ENCODE measurements around the gene TMTC1.

TMTC1 gene

GRCh38 chr12:29751676-29752075 is 32.1 kb downstream of the TMTC1 start:
- H3K9me3 ChIP-seq (ENCODE audit: control insufficient read depth, low read length) = no peaks in the 10 kb centered on the region
- H3K4me1 ChIP-seq (ENCODE audit: control insufficient read depth, insufficient read depth, low read length) = peaks cover 5% of the 10 kb centered on the region
- no peaks in the 10 kb centered on the region for H3K27me3 ChIP-seq (replicated peaks; ENCODE audit: control insufficient read depth, insufficient read depth, low read length)
- no peak for DNase-seq (ENCODE audit: low read depth)
- H3K9ac ChIP-seq (ENCODE audit: low read length) = no peak overlapping the region
- H3K36me3 ChIP-seq (ENCODE audit: control insufficient read depth, insufficient read depth, low read length, severe bottlenecking) = peaks cover 64% of the 10 kb centered on the region
- no peak overlapping the region for H3K4me3 ChIP-seq (ENCODE audit: low read length)

- Histone ChIP-seq H3K27me3 (replicated peaks; ENCODE audit: control insufficient read depth, insufficient read depth, low read length) (no peaks in the 10 kb centered on the region), H3K36me3 (ENCODE audit: control insufficient read depth, insufficient read depth, low read length, severe bottlenecking) (peaks cover 64% of the 10 kb centered on the region), H3K4me3 (ENCODE audit: low read length) (no peak overlapping the region), H3K9me3 (ENCODE audit: control insufficient read depth, low read length) (no peaks in the 10 kb centered on the region), H3K4me1 (ENCODE audit: control insufficient read depth, insufficient read depth, low read length) (no peaks in the 10 kb centered on the region), H3K9ac (ENCODE audit: low read length) (no peak overlapping the region)
- DNase-seq (ENCODE audit: low read depth) = no peak
These were observed 32.9 kb downstream of the TMTC1 start for GRCh38 chr12:29750928-29751220.

- DNase-seq (ENCODE audit: low read depth) = no peak
- Histone ChIP-seq H3K4me1 (ENCODE audit: control insufficient read depth, insufficient read depth, low read length) (no peaks in the 10 kb centered on the region), H3K27me3 (replicated peaks; ENCODE audit: control insufficient read depth, insufficient read depth, low read length) (no peaks in the 10 kb centered on the region), H3K4me3 (ENCODE audit: low read length) (no peak overlapping the region), H3K9me3 (ENCODE audit: control insufficient read depth, low read length) (no peaks in the 10 kb centered on the region), H3K36me3 (ENCODE audit: control insufficient read depth, insufficient read depth, low read length, severe bottlenecking) (peaks cover 62% of the 10 kb centered on the region), H3K9ac (ENCODE audit: low read length) (no peak overlapping the region)
These were observed 33.4 kb downstream of the TMTC1 start for GRCh38 chr12:29750131-29750927.

- no peak for DNase-seq (ENCODE audit: low read depth)
These were observed 39.4 kb downstream of the TMTC1 start for GRCh38 chr12:29744365-29744764.

GRCh38 chr12:29743801-29744200 is 39.9 kb downstream of the TMTC1 start:
- Histone ChIP-seq H3K36me3 (ENCODE audit: control insufficient read depth, insufficient read depth, low read length, severe bottlenecking) (peaks cover 5% of the 10 kb centered on the region), H3K9me3 (ENCODE audit: control insufficient read depth, low read length) (no peaks in the 10 kb centered on the region)

More at GRCh38 chr12:29744365-29744764, 39.4 kb downstream of the TMTC1 start:
- Histone ChIP-seq H3K4me1 (ENCODE audit: control insufficient read depth, insufficient read depth, low read length) (peaks cover 49% of the 10 kb centered on the region), H3K9ac (ENCODE audit: low read length) (peak overlapping the region; percentile 37), H3K4me3 (ENCODE audit: low read length) (no peak overlapping the region), H3K9me3 (ENCODE audit: control insufficient read depth, low read length) (no peaks in the 10 kb centered on the region), H3K27me3 (replicated peaks; ENCODE audit: control insufficient read depth, insufficient read depth, low read length) (no peaks in the 10 kb centered on the region), H3K36me3 (ENCODE audit: control insufficient read depth, insufficient read depth, low read length, severe bottlenecking) (peaks cover 11% of the 10 kb centered on the region)

GRCh38 chr12:29743077-29743476 is 40.7 kb downstream of the TMTC1 start:
- Histone ChIP-seq H3K4me3 (ENCODE audit: low read length) (no peak overlapping the region), H3K4me1 (ENCODE audit: control insufficient read depth, insufficient read depth, low read length) (peaks cover 62% of the 10 kb centered on the region), H3K36me3 (ENCODE audit: control insufficient read depth, insufficient read depth, low read length, severe bottlenecking) (no peaks in the 10 kb centered on the region)

More at GRCh38 chr12:29743801-29744200, 39.9 kb downstream of the TMTC1 start:
- H3K27me3 ChIP-seq (replicated peaks; ENCODE audit: control insufficient read depth, insufficient read depth, low read length) = no peaks in the 10 kb centered on the region
- H3K4me1 ChIP-seq (ENCODE audit: control insufficient read depth, insufficient read depth, low read length) = peaks cover 54% of the 10 kb centered on the region
- no peak overlapping the region for H3K4me3 ChIP-seq (ENCODE audit: low read length)
- DNase-seq (ENCODE audit: low read depth) = peak; percentile 93
- H3K9ac ChIP-seq (ENCODE audit: low read length) = peak overlapping the region; percentile 27

GRCh38 chr12:29742646-29743045 is 41.1 kb downstream of the TMTC1 start:
- Histone ChIP-seq H3K27me3 (replicated peaks; ENCODE audit: control insufficient read depth, insufficient read depth, low read length) (no peaks in the 10 kb centered on the region), H3K4me3 (ENCODE audit: low read length) (no peak overlapping the region), H3K36me3 (ENCODE audit: control insufficient read depth, insufficient read depth, low read length, severe bottlenecking) (no peaks in the 10 kb centered on the region), H3K9me3 (ENCODE audit: control insufficient read depth, low read length) (no peaks in the 10 kb centered on the region), H3K4me1 (ENCODE audit: control insufficient read depth, insufficient read depth, low read length) (peaks cover 64% of the 10 kb centered on the region), H3K9ac (ENCODE audit: low read length) (peak overlapping the region; percentile 27)
- no peak for DNase-seq (ENCODE audit: low read depth)

More at GRCh38 chr12:29743077-29743476, 40.7 kb downstream of the TMTC1 start:
- DNase-seq (ENCODE audit: low read depth) = peak; percentile 38
- Histone ChIP-seq H3K9ac (ENCODE audit: low read length) (peak overlapping the region; percentile 27), H3K9me3 (ENCODE audit: control insufficient read depth, low read length) (no peaks in the 10 kb centered on the region), H3K27me3 (replicated peaks; ENCODE audit: control insufficient read depth, insufficient read depth, low read length) (no peaks in the 10 kb centered on the region)

- Histone ChIP-seq H3K4me3 (ENCODE audit: low read length) (peak overlapping the region; percentile 55), H3K36me3 (ENCODE audit: control insufficient read depth, insufficient read depth, low read length, severe bottlenecking) (no peaks in the 10 kb centered on the region), H3K4me1 (ENCODE audit: control insufficient read depth, insufficient read depth, low read length) (peaks cover 64% of the 10 kb centered on the region), H3K9ac (ENCODE audit: low read length) (peak overlapping the region; percentile 27), H3K9me3 (ENCODE audit: control insufficient read depth, low read length) (no peaks in the 10 kb centered on the region), H3K27me3 (replicated peaks; ENCODE audit: control insufficient read depth, insufficient read depth, low read length) (no peaks in the 10 kb centered on the region)
- DNase-seq (ENCODE audit: low read depth) = peak; percentile 70
These were observed 42.1 kb downstream of the TMTC1 start for GRCh38 chr12:29741342-29742241.

GRCh38 chr12:29739279-29739991 is 44.3 kb downstream of the TMTC1 start:
- DNase-seq (ENCODE audit: low read depth) = peak; percentile 48
- H3K9ac ChIP-seq (ENCODE audit: low read length) = no peak overlapping the region
- no peaks in the 10 kb centered on the region for H3K9me3 ChIP-seq (ENCODE audit: control insufficient read depth, low read length)
- no peak overlapping the region for H3K4me3 ChIP-seq (ENCODE audit: low read length)
- H3K27me3 ChIP-seq (replicated peaks; ENCODE audit: control insufficient read depth, insufficient read depth, low read length) = no peaks in the 10 kb centered on the region
- H3K4me1 ChIP-seq (ENCODE audit: control insufficient read depth, insufficient read depth, low read length) = peaks cover 66% of the 10 kb centered on the region
- H3K36me3 ChIP-seq (ENCODE audit: control insufficient read depth, insufficient read depth, low read length, severe bottlenecking) = peaks cover 11% of the 10 kb centered on the region

- Histone ChIP-seq H3K4me1 (ENCODE audit: control insufficient read depth, insufficient read depth, low read length) (peaks cover 58% of the 10 kb centered on the region), H3K4me3 (ENCODE audit: low read length) (no peak overlapping the region), H3K27me3 (replicated peaks; ENCODE audit: control insufficient read depth, insufficient read depth, low read length) (no peaks in the 10 kb centered on the region), H3K9me3 (ENCODE audit: control insufficient read depth, low read length) (no peaks in the 10 kb centered on the region), H3K36me3 (ENCODE audit: control insufficient read depth, insufficient read depth, low read length, severe bottlenecking) (peaks cover 11% of the 10 kb centered on the region), H3K9ac (ENCODE audit: low read length) (no peak overlapping the region)
- DNase-seq (ENCODE audit: low read depth) = no peak
These were observed 45.4 kb downstream of the TMTC1 start for GRCh38 chr12:29738365-29738764.

GRCh38 chr12:29737644-29738043 is 46.1 kb downstream of the TMTC1 start:
- Histone ChIP-seq H3K9me3 (ENCODE audit: control insufficient read depth, low read length) (no peaks in the 10 kb centered on the region), H3K36me3 (ENCODE audit: control insufficient read depth, insufficient read depth, low read length, severe bottlenecking) (peaks cover 11% of the 10 kb centered on the region), H3K27me3 (replicated peaks; ENCODE audit: control insufficient read depth, insufficient read depth, low read length) (no peaks in the 10 kb centered on the region), H3K9ac (ENCODE audit: low read length) (no peak overlapping the region), H3K4me3 (ENCODE audit: low read length) (no peak overlapping the region), H3K4me1 (ENCODE audit: control insufficient read depth, insufficient read depth, low read length) (peaks cover 54% of the 10 kb centered on the region)
- DNase-seq (ENCODE audit: low read depth) = no peak
